Trophoblast cell (in vitro differentiated cells and primary cell): Measurements from ENCODE around the gene SFXN5.

Experiments
- DNase-seq, 2 donors: peaks; one replicate each; pipeline ENCODE4 v3.0.0-alpha.2; 2016
- H2AFZ ChIP-seq: 2 replicates; pipeline ENCODE4 v1.6.1; 2013; ENCODE audit warnings: low read length, moderate library complexity, mild to moderate bottlenecking; ENCODE audit not compliant: insufficient read depth, poor library complexity
- H2AK5ac ChIP-seq: 2 replicates; pipeline ENCODE4 v1.6.1; 2013; ENCODE audit warnings: mild to moderate bottlenecking, low read length
- H2BK120ac ChIP-seq: 2 replicates; pipeline ENCODE4 v1.6.1; 2013; ENCODE audit warnings: low read length, mild to moderate bottlenecking, moderate library complexity; ENCODE audit not compliant: insufficient read depth, poor library complexity
- H2BK12ac ChIP-seq: 2 replicates; pipeline ENCODE4 v1.6.1; 2013; ENCODE audit warnings: mild to moderate bottlenecking, low read length, moderate library complexity
- H2BK5ac ChIP-seq: 2 replicates; pipeline ENCODE4 v1.6.1; 2013; ENCODE audit warnings: low read length, low read depth, moderate library complexity, mild to moderate bottlenecking; ENCODE audit not compliant: poor library complexity
- H3K14ac ChIP-seq: 2 replicates; pipeline ENCODE4 v1.6.1; 2013; ENCODE audit warnings: mild to moderate bottlenecking, low read length
- H3K18ac ChIP-seq: 2 replicates; pipeline ENCODE4 v1.6.1; 2013; ENCODE audit warnings: mild to moderate bottlenecking, low read length
- H3K23ac ChIP-seq: 2 replicates; pipeline ENCODE4 v1.6.1; 2013; ENCODE audit warnings: low read length
- H3K27ac ChIP-seq: 2 replicates; pipeline ENCODE4 v1.5.1; 2013; ENCODE audit warnings: low read depth, mild to moderate bottlenecking, inconsistent platforms, low read length, moderate library complexity
- H3K27me3 ChIP-seq: 2 replicates; pipeline ENCODE4 v1.6.1; 2013; ENCODE audit warnings: inconsistent platforms, mild to moderate bottlenecking, low read length, moderate library complexity; ENCODE audit not compliant: insufficient read depth
- H3K36me3 ChIP-seq, 2 experiments: 1 replicate in 1 of 2; 2 replicates in 1 of 2; pipeline ENCODE4 v1.6.1; 2013; ENCODE audit warnings: low read length in 2 of 2, mild to moderate bottlenecking in 2 of 2, moderate library complexity in 1 of 2; ENCODE audit not compliant: insufficient read depth in 2 of 2, control insufficient read depth in 1 of 2
- H3K4ac ChIP-seq: 2 replicates; pipeline ENCODE4 v1.6.1; 2013; ENCODE audit warnings: low read depth, mild to moderate bottlenecking, low read length, moderate library complexity
- H3K4me1 ChIP-seq, 2 experiments: 1 replicate in 1 of 2; 2 replicates in 1 of 2; pipeline ENCODE4 v1.6.1; 2013; ENCODE audit warnings: low read length in 2 of 2, mild to moderate bottlenecking in 2 of 2, moderate library complexity in 1 of 2; ENCODE audit not compliant: insufficient read depth in 2 of 2, control insufficient read depth in 1 of 2
- H3K4me2 ChIP-seq: 2 replicates; pipeline ENCODE4 v1.6.1; 2013; ENCODE audit warnings: inconsistent platforms, mild to moderate bottlenecking, low read length, moderate library complexity
- H3K4me3 ChIP-seq: 2 replicates; pipeline ENCODE4 v1.5.1; 2013; ENCODE audit warnings: mild to moderate bottlenecking, low read depth, low read length, inconsistent platforms
- H3K79me1 ChIP-seq: one replicate; pipeline ENCODE4 v1.6.1; 2013; ENCODE audit warnings: low read length
- H3K79me2 ChIP-seq: 2 replicates; pipeline ENCODE4 v1.6.1; 2013; ENCODE audit warnings: low read length, mild to moderate bottlenecking; ENCODE audit not compliant: control insufficient read depth, insufficient read depth, poor library complexity
- H3K9ac ChIP-seq: 2 replicates; pipeline ENCODE4 v1.6.1; 2013; ENCODE audit warnings: mild to moderate bottlenecking, low read length
- H3K9me3 ChIP-seq: 2 replicates; pipeline ENCODE4 v1.6.1; 2013; ENCODE audit warnings: low read depth, mild to moderate bottlenecking, control low read depth, inconsistent platforms, low read length; ENCODE audit not compliant: insufficient read depth
- H4K12ac ChIP-seq: 2 replicates; pipeline ENCODE4 v1.6.1; 2013; ENCODE audit warnings: low read depth, mild to moderate bottlenecking, low read length, moderate library complexity
- H4K8ac ChIP-seq: 2 replicates; pipeline ENCODE4 v1.6.1; 2013; ENCODE audit warnings: low read depth, mild to moderate bottlenecking, low read length, moderate library complexity
- H4K91ac ChIP-seq: one replicate; pipeline ENCODE4 v1.6.1; 2013; ENCODE audit warnings: low read depth, mild to moderate bottlenecking, low read length, moderate library complexity
- WGBS: extraction: QIAGEN DNeasy Blood & Tissue Kit; methylation state at CpG from one replicate; pipeline ENCODE4 v1.1.7; 2013; ENCODE audit warnings: missing lambda C conversion rate; ENCODE audit not compliant: insufficient read length, insufficient coverage; ENCODE audit errors: extremely low coverage; 5-methylcytosine and 5-hydroxymethylcytosine counted together

SFXN5 gene

DNA sequence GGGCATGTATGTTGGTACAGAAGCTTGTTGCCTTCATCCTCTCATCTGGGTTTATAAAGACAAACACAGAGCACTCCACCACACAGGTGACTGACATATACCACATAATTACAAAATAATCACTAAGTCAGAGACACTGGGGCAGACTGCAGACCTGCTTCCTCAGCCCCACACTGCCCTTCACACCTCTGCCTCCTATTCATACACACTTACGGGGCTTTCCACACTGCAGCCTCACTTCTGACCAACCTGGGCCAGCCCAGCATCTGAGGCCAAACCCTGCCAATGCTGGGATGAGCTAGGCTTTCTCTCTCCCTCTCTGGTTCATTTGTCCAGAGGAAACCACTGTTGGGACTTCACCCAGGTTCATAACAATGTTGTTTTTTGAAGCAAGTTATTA, 149.7 kb downstream of the SFXN5 start:
- H3K79me2 ChIP-seq, result no peaks in the 10 kb centered on the region
- H2BK12ac ChIP-seq, result no peak overlapping the region
- H3K4me3 ChIP-seq, result no peak overlapping the region
- H3K18ac ChIP-seq, result no peak overlapping the region
- no peak overlapping the region for H3K9ac ChIP-seq
- no peak overlapping the region for H2BK120ac ChIP-seq
- H3K36me3 ChIP-seq, result no peaks in the 10 kb centered on the region
- no peak overlapping the region for H4K12ac ChIP-seq
- peaks cover 6% of the 10 kb centered on the region for H3K9me3 ChIP-seq
- H3K23ac ChIP-seq, result no peak overlapping the region
- no peak overlapping the region for H2AFZ ChIP-seq
- H3K4me1 ChIP-seq, result peaks cover 23% of the 10 kb centered on the region in 2 experiments
- H2BK5ac ChIP-seq, result no peak overlapping the region
- no peaks in the 10 kb centered on the region for H3K79me1 ChIP-seq
- no peak overlapping the region for H3K27ac ChIP-seq
- no CpG with 5 or more reads among the region's 1 CpG for WGBS
- H3K4ac ChIP-seq, result no peak overlapping the region
- no peak overlapping the region for H2AK5ac ChIP-seq
- peaks cover 91% of the 10 kb centered on the region for H3K27me3 ChIP-seq
- DNase-seq, result no peak
- H3K14ac ChIP-seq, result no peak overlapping the region
- no peak overlapping the region for H3K4me2 ChIP-seq
- H4K91ac ChIP-seq, result no peak overlapping the region
- no peak overlapping the region for H4K8ac ChIP-seq

DNA sequence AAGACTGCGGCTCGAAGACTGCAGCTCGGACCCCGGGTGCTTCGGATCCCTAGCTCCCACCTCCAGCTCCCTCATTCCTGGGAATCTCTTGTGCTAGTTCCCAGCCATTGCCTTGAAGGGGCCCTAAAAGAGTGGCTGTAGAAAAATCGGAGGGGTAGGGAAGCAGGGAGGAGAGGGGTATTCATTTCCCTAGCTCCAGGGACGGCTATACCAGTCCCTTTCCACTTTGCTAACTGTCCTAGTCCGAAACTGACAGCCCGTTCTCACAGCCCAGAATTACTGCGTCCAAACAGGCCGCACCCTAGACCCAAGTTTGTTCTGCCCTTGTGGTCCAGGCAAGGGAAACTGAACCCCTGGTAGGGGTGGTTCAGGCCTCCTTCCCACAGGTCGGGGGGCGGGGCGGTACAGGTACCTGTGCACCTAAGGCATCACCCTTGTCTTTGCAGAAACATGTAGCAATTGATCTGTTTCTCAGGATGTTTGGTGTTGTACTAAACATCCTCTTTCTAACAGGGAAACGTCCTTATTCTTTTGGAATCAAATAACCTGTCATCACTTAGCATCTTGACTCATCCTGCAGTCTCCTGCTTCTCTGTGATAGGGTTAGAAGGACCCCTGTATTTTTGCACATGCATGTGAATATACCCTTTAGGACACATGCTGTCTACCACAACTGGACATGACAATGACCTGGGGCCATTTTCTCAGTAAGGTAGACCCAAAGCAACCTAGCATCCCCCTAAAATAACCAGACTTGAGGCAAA, 150.2 kb downstream of the SFXN5 start:
- Histone ChIP-seq H2AFZ (no peak overlapping the region), H3K9me3 (peaks cover 8% of the 10 kb centered on the region), H3K4me3 (no peak overlapping the region), H3K4me1 (peaks cover 28 to 29% of the 10 kb centered on the region in 2 experiments), H3K9ac (no peak overlapping the region), H3K18ac (no peak overlapping the region), H3K23ac (no peak overlapping the region), H3K36me3 (no peaks in the 10 kb centered on the region), H3K14ac (no peak overlapping the region), H2AK5ac (no peak overlapping the region), H3K4ac (no peak overlapping the region), H2BK120ac (no peak overlapping the region), H3K4me2 (peak overlapping the region; percentile 58), H3K79me1 (no peaks in the 10 kb centered on the region), H3K27me3 (peaks cover 91% of the 10 kb centered on the region), H3K79me2 (no peaks in the 10 kb centered on the region), H4K8ac (no peak overlapping the region), H4K91ac (no peak overlapping the region), H2BK12ac (no peak overlapping the region), H2BK5ac (no peak overlapping the region), H4K12ac (no peak overlapping the region), H3K27ac (no peak overlapping the region)
- WGBS, result no CpG with 5 or more reads among the region's 15 CpGs
- DNase-seq, result no peak

DNA sequence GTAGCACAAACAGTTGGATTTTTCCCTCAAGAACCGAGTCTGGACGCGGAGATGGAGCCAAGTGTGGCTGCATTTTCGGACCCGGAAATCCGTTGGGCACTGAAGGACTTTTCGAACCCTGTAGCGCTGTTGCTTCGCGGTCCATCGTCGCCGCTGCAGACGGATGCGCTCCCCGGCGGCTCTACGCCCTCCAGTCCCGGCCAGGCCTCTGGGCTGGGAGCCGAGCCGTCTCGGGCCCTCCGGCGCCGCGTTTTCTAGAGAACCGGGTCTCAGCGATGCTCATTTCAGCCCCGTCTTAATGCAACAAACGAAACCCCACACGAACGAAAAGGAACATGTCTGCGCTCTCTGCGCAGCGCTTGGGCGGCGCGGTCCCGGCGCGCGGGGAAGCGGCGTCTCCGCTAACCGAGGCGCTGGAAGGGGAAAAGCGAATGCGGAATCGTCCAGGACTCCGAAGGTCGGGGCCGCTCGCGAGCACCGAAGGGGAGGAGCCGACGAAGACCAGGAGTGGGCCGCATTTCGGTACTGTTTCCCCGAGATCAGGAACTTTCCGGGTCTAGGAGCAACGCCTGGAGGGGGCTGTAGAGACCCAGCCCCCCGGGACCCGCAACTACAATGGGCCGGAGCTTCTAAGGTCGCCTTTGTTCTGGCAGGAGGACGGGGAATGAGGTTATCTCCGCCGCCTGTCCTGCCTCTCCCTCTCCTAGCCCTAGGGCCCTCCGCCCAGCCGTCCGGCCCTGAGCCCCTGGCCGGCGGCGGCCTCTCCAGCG, 151.0 kb downstream of the SFXN5 start:
- peak overlapping the region; percentile 58 for H3K4me2 ChIP-seq
- peaks cover 95% of the 10 kb centered on the region for H3K27me3 ChIP-seq
- no peak overlapping the region for H2AK5ac ChIP-seq
- no peak overlapping the region for H3K4ac ChIP-seq
- H3K14ac ChIP-seq, result no peak overlapping the region
- H3K9ac ChIP-seq, result no peak overlapping the region
- no peaks in the 10 kb centered on the region for H3K79me2 ChIP-seq
- no peak overlapping the region for H2BK120ac ChIP-seq
- peak overlapping the region; percentile 28 for H3K4me3 ChIP-seq
- H2BK12ac ChIP-seq, result no peak overlapping the region
- H3K4me1 ChIP-seq, result peaks cover 31 to 32% of the 10 kb centered on the region in 2 experiments
- H3K79me1 ChIP-seq, result no peaks in the 10 kb centered on the region
- DNase-seq, result peak in 1 of 2 donors; percentile 41
- H2BK5ac ChIP-seq, result no peak overlapping the region
- peak overlapping the region; percentile 18 for H2AFZ ChIP-seq
- H3K27ac ChIP-seq, result no peak overlapping the region
- no peaks in the 10 kb centered on the region for H3K36me3 ChIP-seq
- no peak overlapping the region for H4K12ac ChIP-seq
- no peak overlapping the region for H3K23ac ChIP-seq
- no peak overlapping the region for H4K8ac ChIP-seq
- H3K18ac ChIP-seq, result no peak overlapping the region
- peaks cover 8% of the 10 kb centered on the region for H3K9me3 ChIP-seq
- no CpG with 5 or more reads among the region's 77 CpGs for WGBS
- H4K91ac ChIP-seq, result no peak overlapping the region

DNA sequence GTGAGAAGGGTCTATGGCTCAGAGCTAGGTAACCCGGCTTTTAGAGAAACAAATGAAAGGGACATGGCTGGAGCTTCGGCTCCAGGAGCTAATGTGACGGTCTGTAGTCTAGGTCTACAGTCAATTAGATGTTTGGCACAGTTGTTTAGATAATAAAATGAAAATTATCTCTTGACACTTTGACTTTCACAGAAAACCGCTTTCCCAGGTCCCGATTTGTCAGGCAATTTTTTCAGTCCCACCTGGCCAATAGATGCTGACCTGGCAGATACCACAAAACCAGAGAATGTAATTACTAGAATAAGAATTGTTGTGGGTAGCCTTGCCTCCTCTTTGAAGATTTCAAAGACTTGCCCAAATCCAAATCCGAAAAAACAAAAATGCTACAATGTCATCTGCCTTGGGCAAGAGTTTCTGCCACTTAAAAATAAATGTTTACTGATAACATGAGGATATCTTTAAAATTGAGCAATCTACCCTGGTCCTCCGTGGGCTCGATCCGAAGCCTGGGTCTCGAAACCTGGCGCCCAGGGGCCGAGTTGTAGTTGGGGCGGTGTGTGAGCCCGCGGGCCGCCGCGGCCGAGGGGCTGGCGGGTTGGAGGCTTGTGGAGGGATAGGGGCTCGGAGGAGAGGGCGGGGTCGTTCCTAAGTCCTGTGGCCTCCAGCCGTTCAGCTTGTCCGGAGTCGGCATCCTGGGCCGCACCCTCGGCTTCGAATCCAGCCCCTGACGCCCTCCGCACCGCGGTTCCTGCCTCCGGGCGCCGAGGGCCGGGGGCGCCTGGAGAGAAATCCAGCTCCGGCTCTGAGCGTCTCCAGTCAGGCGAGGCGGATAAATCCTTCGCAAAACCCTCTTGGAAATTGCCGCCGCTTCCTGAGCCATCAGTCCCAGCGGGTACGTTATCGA, 151.8 kb downstream of the SFXN5 start:
- H3K4me2 ChIP-seq, result peak overlapping the region; percentile 58

More for the DNA sequence above, 151.8 kb downstream of the SFXN5 start:
- Histone ChIP-seq H3K23ac (no peak overlapping the region), H3K27ac (no peak overlapping the region), H3K18ac (no peak overlapping the region), H3K14ac (no peak overlapping the region), H4K12ac (no peak overlapping the region), H3K4ac (no peak overlapping the region), H2BK12ac (no peak overlapping the region), H3K27me3 (peaks cover 95% of the 10 kb centered on the region), H3K4me1 (peaks cover 31 to 32% of the 10 kb centered on the region in 2 experiments), H3K79me1 (no peaks in the 10 kb centered on the region), H2AFZ (no peak overlapping the region), H3K9me3 (peaks cover 8% of the 10 kb centered on the region), H4K8ac (no peak overlapping the region), H2BK5ac (no peak overlapping the region), H3K4me3 (no peak overlapping the region), H3K9ac (no peak overlapping the region), H2BK120ac (no peak overlapping the region), H4K91ac (no peak overlapping the region), H2AK5ac (no peak overlapping the region), H3K36me3 (no peaks in the 10 kb centered on the region), H3K79me2 (no peaks in the 10 kb centered on the region)
- WGBS, result no CpG with 5 or more reads among the region's 48 CpGs
- DNase-seq, result peak in 1 of 2 donors; percentile 18
